Sigmoid colon (tissue), 7 donors: ENCODE data around the gene SESTD1. TPM values are rescaled to one million over a fixed set of nuclear protein-coding genes. Genes with fewer than 3 reads are reported as not detected.

Experiments
- DNase-seq: peaks from one replicate; pipeline ENCODE4 v3.0.0-alpha.2; 2019
- H3K27ac ChIP-seq, 4 donors: fragments of 200-600 bp; sonication (generic); one replicate each; pipeline ENCODE4 v1.5.1; 2016 to 2019; ENCODE audit warnings: mild to moderate bottlenecking in 1 of 4
- H3K27me3 ChIP-seq, 3 donors: fragments of 200-600 bp; sonication (generic); one replicate each; pipeline ENCODE4 v1.5.1; 2019; ENCODE audit warnings: mild to moderate bottlenecking in 1 of 3
- H3K36me3 ChIP-seq, 4 donors: fragments of 200-600 bp; sonication (generic); one replicate each; pipeline ENCODE4 v1.5.1; 2016 to 2019
- H3K4me1 ChIP-seq, 4 donors: fragments of 200-600 bp; sonication (generic); one replicate each; pipeline ENCODE4 v1.5.1; 2017 to 2019
- H3K4me3 ChIP-seq, 4 donors: fragments of 200-600 bp; sonication (generic); one replicate each; pipeline ENCODE4 v1.5.1; 2017 to 2019; ENCODE audit warnings: mild to moderate bottlenecking in 2 of 4, moderate library complexity in 1 of 4
- H3K9me3 ChIP-seq, 4 donors: fragments of 200-600 bp in 3 of 4; sonication (generic) in 3 of 4; one replicate each; pipeline versions ENCODE4 v1.5.1 to v1.6.1; 2013 to 2019
- CTCF ChIP-seq, 4 experiments: fragments of 450-650 bp in 3 of 4; fragments of 200-600 bp in 1 of 4; IDR thresholded peaks; one replicate each; pipeline ENCODE4 v1.5.1; 2016 to 2019; ENCODE audit warnings: antibody characterized with exemption in 4 of 4, mild to moderate bottlenecking in 3 of 4, moderate library complexity in 2 of 4
- EP300 ChIP-seq, 4 donors: sonication (generic); formaldehyde crosslinking; IDR thresholded peaks; one replicate each; pipeline ENCODE4 v1.6.1; 2017; ENCODE audit warnings: antibody characterized with exemption in 4 of 4
- POLR2A ChIP-seq, 2 donors: fragments of 450-650 bp; IDR thresholded peaks; one replicate each; pipeline ENCODE4 v1.6.1; 2016; ENCODE audit warnings: antibody characterized with exemption in 2 of 2, mild to moderate bottlenecking in 2 of 2, moderate library complexity in 2 of 2
- POLR2AphosphoS5 ChIP-seq, 4 donors: sonication (generic); formaldehyde crosslinking; IDR thresholded peaks; one replicate each; pipeline ENCODE4 v1.6.1; 2017; ENCODE audit warnings: antibody characterized with exemption in 4 of 4
- whole genome bisulfite sequencing, 2 donors: extraction: QIAGEN DNeasy Blood & Tissue Kit; methylation state at CpG; one replicate each; pipeline ENCODE4 v1.1.7; 2013; 5-methylcytosine and 5-hydroxymethylcytosine counted together
- intact Hi-C: fragments of 100-400 bp; cut with DNase I; formaldehyde crosslinking; loops from one replicate; pipeline ENCODE4 v1.15.1; 2023
- polyA plus RNA-seq, 3 donors: library from polyadenylated mRNA; stranded (reverse); fragments of 200-250 nt; gene quantifications; one replicate each; pipeline ENCODE4 v1.2.3, GENCODE V29; 2013
- total RNA-seq, 4 donors: library from RNA; depleted of rRNA; stranded (reverse); fragments of >200 nt; gene quantifications; one replicate each; pipeline ENCODE4 v1.1.0, GENCODE V29; 2016
- donor health status: healthy with polysubstance abuse.
- donor health status: Bipolar disorder and iron deficiency.
- donor health status: healthy.

The SESTD1 gene
- total and polyA plus RNA-seq, 7 donors, result 9.5 to 52.3 (median 31.0) TPM

- Histone ChIP-seq H3K27me3 (no peaks in the 10 kb centered on the region), H3K36me3 (no peaks in the 10 kb centered on the region), H3K4me3 (no peak overlapping the region), H3K9me3 (no peaks in the 10 kb centered on the region), H3K27ac (no peak overlapping the region), H3K4me1 (peaks cover 0 to 34% (median 21%) of the 10 kb centered on the region in 4 donors)
- no peak for TF ChIP-seq EP300 (IDR thresholded peaks at IDR 0.05)
- no peak for TF ChIP-seq POLR2A (IDR thresholded peaks at IDR 0.05)
- TF ChIP-seq POLR2AphosphoS5 (IDR thresholded peaks at IDR 0.05), result no peak
- TF ChIP-seq CTCF (IDR thresholded peaks at IDR 0.05), result no peak
- 70 to 85% methylated on average over 1 of the region's 1 CpG for WGBS, 2 donors
- intact Hi-C loops, result no loop called here
- no peak for DNase-seq
These were observed 21.6 kb downstream of the SESTD1 start for GRCh38 chr2:179243046-179243445.

GRCh38 chr2:179240481-179241451 is 23.9 kb downstream of the SESTD1 start:
- 90% methylated on average over 4 of the region's 4 CpGs for WGBS, 2 donors
- intact Hi-C loops, result no loop called here

GRCh38 chr2:179239838-179240237 is 24.8 kb downstream of the SESTD1 start:
- no peaks in the 10 kb centered on the region for H3K9me3 ChIP-seq
- H3K27me3 ChIP-seq, result no peaks in the 10 kb centered on the region
- intact Hi-C loops, result no loop called here
- no peaks in the 10 kb centered on the region for H3K36me3 ChIP-seq
- no peak overlapping the region for H3K27ac ChIP-seq
- H3K4me3 ChIP-seq, result no peak overlapping the region
- WGBS, 2 donors, result 74 to 86% methylated on average over 2 of the region's 2 CpGs
- no peak for TF ChIP-seq POLR2AphosphoS5 (IDR thresholded peaks at IDR 0.05)
- TF ChIP-seq EP300 (IDR thresholded peaks at IDR 0.05), result no peak
- no peak for TF ChIP-seq POLR2A (IDR thresholded peaks at IDR 0.05)
- TF ChIP-seq CTCF (IDR thresholded peaks at IDR 0.05), result no peak
- DNase-seq, result no peak
- peaks cover 0 to 37% (median 28%) of the 10 kb centered on the region in 4 donors for H3K4me1 ChIP-seq

More at GRCh38 chr2:179240481-179241451, 23.9 kb downstream of the SESTD1 start:
- Histone ChIP-seq H3K9me3 (no peaks in the 10 kb centered on the region), H3K36me3 (no peaks in the 10 kb centered on the region), H3K4me3 (no peak overlapping the region), H3K27ac (no peak overlapping the region), H3K27me3 (no peaks in the 10 kb centered on the region), H3K4me1 (peaks cover 0 to 37% (median 28%) of the 10 kb centered on the region in 4 donors)
- no peak for TF ChIP-seq EP300 (IDR thresholded peaks at IDR 0.05)
- no peak for TF ChIP-seq POLR2AphosphoS5 (IDR thresholded peaks at IDR 0.05)
- TF ChIP-seq CTCF (IDR thresholded peaks at IDR 0.05), result no peak
- no peak for TF ChIP-seq POLR2A (IDR thresholded peaks at IDR 0.05)
- DNase-seq, result no peak

- Histone ChIP-seq H3K27ac (no peak overlapping the region), H3K4me1 (peaks cover 0 to 37% (median 28%) of the 10 kb centered on the region in 4 donors)
These were observed 25.4 kb downstream of the SESTD1 start for GRCh38 chr2:179239195-179239594.

More at GRCh38 chr2:179239195-179239594, 25.4 kb downstream of the SESTD1 start:
- H3K27me3 ChIP-seq, result no peaks in the 10 kb centered on the region
- no peaks in the 10 kb centered on the region for H3K36me3 ChIP-seq
- intact Hi-C loops, result no loop called here
- no peak for DNase-seq
- no peak overlapping the region for H3K4me3 ChIP-seq
- TF ChIP-seq CTCF (IDR thresholded peaks at IDR 0.05) (no peak), EP300 (IDR thresholded peaks at IDR 0.05) (no peak), POLR2AphosphoS5 (IDR thresholded peaks at IDR 0.05) (no peak), POLR2A (IDR thresholded peaks at IDR 0.05) (no peak)
- H3K9me3 ChIP-seq, result no peaks in the 10 kb centered on the region
